ENCODE measurements around the gene NME4.
"Not testable (repeated sequence)": the region's sequence is repeated elsewhere in the genome, so short reads cannot be mapped to it uniquely, and the experiment has no call there.

NME4 gene

DNA sequence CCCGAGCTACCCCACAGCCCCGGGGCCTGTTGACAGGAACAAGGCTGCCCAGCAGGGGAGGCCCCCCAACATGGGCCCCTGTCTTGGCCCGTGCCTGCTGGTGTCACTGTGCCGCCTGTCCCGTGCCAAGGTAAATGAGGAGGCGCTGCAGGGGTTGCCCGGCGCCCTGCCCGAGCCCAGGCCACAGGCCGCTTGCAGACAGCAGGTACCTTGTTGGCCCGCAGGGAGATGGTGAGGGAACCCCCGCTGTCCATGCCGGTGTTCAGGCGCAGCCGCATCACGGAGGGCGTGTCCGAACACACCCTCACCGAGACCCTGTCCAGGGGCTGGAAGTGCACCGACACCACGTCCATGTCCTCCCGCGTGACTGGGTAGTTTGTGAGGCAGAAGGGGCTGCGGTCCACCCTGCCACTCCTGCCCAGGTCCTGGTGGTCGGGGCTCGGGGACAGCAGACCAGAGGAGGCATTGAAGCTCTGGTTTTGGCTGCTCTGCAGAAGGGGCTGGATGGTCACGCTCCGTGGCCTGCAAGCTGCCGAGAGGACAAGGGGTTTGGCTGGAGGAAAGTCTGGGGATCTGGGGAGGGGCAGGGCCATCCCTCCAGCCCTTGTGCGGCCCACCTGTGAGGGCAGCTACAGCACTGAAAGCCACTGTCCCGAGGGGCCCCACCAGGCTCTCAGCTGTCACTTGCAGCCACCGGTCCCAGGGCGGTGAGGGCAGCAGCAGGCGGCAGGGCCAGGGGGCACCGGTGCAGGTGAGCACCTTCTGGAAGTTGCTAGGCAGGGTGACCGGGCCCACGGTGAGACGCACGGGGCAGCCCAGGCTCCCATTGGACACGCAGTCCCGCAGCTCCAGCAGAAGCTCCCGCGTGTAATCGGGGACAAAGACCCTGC, 20.8 kb upstream of the NME4 start:
- no peak for DNase-seq (ENCODE audit: low read depth in 3 of 3, low spot score in 1 of 3)

DNA sequence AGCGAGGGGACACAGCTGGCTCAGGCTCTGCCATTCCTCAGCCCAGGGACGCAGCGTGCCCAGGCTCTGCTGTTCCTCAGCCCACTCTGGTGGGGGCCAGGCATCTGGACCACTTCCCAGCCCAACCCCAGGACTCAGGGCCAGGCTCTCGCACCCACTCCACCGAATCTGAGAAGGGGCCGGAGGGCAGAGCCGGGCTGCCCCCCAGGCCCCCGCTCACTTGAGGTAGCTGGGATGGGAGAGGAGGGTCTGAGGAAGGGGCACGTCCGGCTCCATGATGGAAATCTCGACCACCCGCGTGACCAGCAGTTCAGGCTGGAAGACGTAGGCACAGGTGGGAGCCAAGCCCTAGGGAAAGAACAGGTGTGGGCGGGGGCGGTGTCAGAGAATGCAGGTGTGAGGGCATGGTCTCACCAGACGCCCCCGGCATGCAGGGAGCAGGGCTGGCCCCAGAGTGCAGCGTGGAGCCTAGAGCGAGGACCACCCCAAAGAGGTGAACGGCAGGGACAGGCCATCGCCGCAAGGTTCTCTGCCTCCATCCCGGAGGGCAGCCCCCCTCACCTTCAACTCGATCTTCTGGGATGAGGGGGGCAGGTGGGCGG, 20.1 kb upstream of the NME4 start:
- no peak for DNase-seq (ENCODE audit: low read depth in 3 of 3, low spot score in 1 of 3)

DNA sequence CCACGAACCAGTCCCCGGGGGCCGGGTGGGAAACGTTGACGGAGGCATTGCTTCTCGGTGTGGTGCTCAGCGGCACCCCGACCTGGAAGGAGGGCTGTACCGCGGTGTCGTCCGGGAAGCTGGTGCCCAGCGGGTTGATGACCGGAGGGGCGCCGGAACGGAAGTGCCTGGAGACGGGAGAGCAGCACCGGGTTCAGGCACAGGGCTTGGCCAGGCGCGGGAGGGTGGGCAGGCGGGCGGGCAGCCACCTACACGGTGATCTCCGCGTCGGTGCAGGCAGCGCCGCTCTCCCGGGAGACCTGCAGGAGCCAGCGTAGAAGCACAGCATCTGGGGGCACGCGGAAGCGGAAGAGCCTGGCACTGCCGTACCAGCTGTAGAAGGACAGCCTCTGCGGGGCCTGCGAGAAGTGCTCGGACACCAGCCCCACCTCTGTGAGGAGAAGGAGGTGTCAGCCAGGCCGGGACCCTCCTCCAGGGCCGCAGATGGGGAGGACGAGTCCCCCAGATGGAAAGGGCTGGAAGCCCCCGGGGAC, 19.5 kb upstream of the NME4 start:
- no peak for DNase-seq (ENCODE audit: low read depth in 3 of 3, low spot score in 1 of 3)

DNA sequence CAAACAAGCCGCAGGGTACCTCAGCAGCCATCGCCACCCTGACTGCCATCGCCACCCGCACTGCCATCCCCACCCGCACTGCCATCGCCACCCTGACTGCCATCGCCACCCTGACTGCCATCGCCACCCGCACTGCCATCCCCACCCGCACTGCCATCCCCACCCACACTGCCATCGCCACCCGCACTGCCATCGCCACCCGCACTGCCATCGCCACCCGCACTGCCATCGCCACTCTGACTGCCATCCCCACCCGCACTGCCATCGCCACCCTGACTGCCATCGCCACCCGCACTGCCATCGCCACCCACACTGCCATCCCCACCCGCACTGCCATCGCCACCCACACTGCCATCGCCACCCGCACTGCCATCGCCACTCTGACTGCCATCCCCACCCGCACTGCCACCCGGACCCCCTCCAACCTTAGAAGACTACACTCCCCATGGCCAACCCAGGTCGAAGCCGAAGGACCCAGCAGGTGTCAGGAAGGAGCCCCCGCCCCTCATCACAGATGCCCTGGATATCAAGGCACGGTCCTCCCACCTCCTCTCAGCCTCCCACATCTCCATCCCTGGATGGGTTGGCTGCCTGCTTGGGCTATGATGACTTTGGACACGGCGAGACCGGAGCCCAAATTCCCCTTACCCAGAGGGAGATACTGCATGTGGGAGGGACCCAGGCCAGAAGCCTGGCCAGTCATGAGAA, 18.7 kb upstream of the NME4 start:
- DNase-seq (ENCODE audit: low read depth in 3 of 3, low spot score in 1 of 3), result not testable (repeated sequence)

DNA sequence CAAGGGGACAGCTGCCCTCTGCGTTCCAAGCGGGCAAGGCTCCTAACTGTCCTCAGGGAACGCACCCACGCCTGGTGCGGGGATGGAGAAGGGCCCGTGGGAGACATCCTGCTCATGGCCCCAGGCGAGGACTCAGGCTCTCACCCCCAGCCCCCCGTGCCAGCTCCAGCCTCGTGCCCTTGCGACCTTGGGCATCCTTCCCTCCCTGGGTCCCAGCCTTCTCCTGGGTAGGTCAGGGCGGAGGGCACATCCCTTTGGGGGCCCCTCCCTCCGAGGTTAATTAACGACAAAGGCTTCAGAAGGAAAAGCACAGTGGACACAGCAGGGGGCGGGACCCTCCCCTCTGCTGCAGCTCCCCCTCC, 18.2 kb upstream of the NME4 start:
- no peak for DNase-seq (ENCODE audit: low read depth in 3 of 3, low spot score in 1 of 3)

DNA sequence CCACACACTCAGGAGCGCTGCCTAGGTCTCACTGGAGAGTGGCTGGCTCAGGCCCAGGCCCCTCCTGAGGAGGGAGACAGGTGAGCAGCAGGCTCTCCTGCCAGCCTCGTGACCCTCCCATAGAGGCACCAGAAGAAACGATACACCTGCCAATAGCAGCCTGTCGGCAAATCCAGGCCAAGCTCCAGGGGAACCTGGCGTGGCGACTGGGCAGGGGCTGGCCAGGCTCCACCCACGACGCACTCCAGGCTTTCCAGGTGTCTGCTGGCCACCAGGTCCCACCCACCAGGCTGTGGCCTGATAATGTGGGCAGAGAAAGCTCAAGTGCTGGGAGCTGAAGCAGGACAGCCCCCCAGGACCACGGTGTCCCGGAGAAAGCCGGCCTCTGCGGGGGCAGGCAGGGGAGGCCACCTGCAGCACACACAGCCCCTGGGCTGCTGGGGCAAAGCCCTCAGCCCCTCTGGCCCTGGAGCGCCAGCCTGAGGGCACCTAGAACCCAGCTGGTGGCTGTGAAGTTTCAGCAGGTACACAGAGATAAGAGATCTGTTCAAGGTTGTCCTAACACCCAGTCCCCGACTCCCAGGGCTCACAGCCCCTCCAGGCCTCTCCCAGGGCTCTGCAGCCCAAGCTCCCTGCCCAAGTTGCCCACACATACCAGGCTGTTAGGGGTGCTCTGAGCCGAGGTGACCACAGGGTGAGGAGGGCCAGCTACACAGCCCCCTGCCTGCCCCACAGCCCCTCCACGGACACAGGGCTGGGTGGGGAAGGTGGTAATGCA, 17.6 kb upstream of the NME4 start:
- no peak for DNase-seq (ENCODE audit: low read depth in 3 of 3, low spot score in 1 of 3)

DNA sequence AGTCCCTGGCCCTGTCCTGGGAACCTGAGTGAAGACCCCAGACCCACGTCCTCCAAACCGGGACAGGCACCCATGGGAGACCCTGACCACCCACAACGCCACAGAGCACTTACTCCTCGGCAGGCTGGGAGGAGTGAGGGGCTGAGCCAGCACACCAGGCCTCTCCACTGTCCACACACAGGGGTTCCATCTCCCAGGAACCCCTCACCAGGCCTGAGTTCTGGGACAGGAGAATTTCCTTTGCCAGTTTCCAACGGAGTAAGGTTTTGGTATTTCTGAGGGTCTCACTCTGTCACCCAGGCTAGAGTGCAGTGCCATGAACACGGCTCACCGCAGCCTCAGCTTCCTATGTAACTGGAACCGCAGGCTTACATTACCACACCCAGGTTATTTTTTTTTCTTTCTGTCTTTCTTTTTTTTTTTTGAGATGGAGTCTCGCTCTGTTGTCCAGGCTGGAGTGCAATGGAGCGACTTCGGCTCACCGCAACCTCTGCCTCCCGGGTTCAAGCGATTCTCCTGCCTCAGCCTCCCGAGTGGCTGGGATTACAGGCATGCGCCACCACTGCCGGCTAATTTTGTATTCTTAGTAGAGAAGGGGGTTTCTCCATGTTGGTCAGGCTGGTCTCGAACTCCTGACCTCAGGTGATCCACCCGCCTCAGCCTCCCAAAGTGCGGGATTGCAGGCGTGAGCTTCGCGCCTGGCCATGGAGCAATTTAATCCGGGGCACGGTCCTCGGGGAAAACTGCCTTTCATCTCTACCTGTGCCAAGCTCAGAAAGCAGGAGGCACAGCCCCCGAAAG, 16.8 kb upstream of the NME4 start:
- no peak for DNase-seq (ENCODE audit: low read depth in 3 of 3, low spot score in 1 of 3)

DNA sequence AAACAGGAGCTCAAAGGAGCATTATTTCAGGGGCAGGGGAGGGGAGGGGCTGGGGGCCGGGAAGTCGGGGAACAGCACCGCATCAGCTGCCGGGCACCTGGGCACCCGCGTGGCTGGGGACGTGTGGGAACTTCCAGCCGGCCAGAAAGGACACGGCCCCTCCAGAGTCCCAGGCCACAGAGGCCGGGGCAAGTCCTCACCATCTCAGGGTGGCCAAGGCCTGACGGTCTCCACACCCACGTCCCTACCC, 16.3 kb upstream of the NME4 start:
- DNase-seq (ENCODE audit: low read depth in 3 of 3, low spot score in 1 of 3), result no peak

DNA sequence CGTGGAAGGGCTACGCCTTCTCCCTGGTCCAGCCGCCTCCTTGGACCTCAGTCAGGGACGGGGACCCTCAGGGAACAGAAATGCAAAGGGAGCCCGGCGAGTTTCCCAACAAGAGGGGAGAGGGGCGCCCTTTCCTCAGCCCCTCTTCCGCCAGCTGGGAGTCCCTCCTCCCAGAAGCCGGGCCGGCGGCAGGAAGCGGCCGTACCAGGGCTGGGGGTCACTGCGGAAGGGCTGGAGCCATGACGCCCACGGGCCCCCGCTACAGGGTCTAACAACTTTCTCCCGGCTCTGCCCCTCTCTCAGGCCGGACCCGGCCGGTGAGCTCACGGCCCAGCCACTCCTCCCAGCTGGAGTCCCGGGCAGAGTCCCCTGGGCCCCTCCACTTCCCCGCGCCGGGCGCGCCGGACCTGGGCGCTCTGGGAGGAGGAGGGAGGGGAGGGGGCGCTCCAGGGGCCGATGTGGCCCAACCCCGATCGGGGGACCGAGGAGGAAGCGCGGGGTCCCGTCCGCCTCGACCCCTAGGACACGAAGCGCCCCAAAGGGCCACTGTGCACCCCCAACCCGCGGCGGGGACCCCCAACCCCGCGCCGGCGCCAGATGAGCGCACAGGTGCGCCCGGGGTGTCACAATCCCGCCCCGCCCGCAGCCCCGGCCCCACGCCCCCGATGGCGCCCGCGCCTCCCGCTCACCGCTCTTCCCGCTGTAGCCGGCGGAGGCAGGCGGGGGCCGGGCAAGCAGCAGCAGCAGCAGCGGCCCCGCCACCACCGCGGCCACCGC, 15.8 kb upstream of the NME4 start:
- no peak for DNase-seq (ENCODE audit: low read depth in 3 of 3, low spot score in 1 of 3)

DNA sequence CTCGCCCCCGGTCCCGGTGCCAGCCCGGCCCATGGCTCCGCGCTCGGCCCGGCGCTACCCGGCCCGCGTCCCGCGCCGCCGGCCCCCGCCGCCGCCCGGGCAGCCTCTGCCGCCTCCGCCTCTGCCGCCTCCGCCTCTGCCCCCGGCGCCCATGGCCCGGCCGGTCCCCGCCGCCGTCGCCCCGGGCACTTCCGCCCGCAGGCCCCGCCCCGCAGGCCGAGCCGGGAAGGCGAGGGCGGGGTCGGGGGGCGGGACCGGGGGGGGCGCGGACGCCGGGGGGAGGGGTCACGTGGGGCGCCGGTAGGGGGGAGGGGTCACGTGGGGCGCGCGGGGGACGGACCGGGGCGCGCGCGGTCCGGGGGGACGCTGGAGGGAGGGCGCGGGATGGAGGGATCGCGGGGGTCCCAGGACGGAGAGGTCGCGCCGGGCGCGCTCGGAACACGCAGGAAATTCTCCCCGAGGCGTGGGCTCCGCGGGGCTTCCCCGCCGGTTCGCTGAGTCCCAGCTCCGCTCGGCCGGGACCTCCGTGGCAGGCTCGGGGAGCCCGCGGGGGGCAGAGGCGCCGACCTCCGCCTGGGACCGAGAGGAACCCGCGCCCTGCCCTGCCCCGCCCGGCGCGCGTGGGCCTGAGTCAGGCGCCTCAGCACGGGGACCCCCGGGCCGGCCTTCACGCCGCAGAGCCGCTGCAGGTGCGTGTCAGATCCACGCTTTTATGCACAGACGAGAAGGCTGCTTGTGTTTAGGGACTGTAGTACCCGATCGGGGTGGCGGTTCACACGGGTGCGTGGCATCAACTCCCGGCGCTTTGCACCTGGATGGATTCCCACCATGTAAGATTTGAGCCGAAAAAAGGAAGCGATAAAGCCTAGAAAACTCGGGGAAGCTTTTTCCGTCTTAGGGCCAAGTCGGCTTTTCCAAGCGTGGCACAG, 14.9 kb upstream of the NME4 start, which contains the start of gene PGAP6:
TSS of gene PGAP6 (minus strand) at position 190 of the 929 bp plus-strand sequence. CDS start at position 33, 157 bp downstream.
- peak in 1 of 3 donors; percentile 67 for DNase-seq (ENCODE audit: low read depth in 3 of 3, low spot score in 1 of 3)

DNA sequence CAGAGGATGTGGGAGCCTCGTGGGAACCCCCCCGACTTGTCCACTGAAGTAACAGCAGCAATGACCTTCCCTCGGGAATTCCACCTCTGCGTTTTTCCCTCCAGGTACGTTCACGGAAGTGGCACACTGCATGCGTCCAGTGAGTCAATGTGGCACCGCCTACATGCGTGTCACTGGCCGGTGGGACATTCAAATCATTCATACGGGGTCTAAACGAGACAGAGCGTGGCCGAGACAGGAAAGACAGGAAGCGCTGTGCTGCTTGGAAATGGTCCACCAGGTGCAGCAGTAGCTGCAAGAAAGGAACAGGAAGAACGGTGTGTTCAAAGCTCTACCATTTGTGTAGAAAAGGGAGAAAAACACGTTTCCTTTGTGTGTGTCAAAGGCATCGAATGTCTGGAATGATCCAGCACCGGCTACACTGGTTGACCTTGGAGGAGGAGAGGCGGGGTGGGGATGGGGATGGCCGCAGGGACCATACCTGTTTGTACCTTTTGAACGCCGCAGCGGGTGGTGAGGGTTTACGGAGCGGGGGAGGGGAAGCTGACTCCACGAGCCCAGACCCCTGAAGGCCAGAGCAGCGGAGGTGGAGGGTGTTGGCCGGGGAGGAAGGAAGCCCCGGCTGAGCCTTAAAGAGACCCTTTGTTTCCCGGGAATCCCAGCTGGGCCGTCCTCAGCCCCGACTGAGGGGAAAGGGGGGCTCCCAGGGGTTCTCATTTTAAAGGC, 13.5 kb upstream of the NME4 start:
- DNase-seq (ENCODE audit: low read depth in 3 of 3, low spot score in 1 of 3), result no peak

DNA sequence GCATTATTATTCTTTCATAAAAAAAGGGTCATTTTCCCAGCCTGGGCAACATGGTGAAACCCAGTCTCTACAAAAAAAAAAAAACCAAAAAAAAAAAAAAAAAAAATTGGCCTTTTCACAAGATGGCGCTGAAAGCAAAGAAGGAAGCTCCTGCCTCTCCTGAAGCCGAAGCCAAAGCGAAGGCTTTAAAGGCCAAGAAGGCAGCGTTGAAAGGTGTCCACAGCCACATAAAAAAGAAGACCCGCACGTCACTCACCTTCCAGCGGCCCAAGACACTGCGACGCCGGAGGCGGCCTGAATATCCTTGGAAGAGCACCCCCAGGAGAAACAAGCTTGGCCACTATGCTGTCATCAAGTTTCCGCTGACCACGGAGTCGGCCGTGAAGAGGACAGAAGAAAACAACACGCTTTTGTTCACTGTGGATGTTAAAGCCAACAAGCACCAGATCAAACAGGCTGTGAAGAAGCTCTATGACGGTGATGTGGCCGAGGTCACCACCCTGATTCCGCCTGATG, 10.3 kb upstream of the NME4 start:
- DNase-seq (ENCODE audit: low read depth in 3 of 3, low spot score in 1 of 3), result no peak

DNA sequence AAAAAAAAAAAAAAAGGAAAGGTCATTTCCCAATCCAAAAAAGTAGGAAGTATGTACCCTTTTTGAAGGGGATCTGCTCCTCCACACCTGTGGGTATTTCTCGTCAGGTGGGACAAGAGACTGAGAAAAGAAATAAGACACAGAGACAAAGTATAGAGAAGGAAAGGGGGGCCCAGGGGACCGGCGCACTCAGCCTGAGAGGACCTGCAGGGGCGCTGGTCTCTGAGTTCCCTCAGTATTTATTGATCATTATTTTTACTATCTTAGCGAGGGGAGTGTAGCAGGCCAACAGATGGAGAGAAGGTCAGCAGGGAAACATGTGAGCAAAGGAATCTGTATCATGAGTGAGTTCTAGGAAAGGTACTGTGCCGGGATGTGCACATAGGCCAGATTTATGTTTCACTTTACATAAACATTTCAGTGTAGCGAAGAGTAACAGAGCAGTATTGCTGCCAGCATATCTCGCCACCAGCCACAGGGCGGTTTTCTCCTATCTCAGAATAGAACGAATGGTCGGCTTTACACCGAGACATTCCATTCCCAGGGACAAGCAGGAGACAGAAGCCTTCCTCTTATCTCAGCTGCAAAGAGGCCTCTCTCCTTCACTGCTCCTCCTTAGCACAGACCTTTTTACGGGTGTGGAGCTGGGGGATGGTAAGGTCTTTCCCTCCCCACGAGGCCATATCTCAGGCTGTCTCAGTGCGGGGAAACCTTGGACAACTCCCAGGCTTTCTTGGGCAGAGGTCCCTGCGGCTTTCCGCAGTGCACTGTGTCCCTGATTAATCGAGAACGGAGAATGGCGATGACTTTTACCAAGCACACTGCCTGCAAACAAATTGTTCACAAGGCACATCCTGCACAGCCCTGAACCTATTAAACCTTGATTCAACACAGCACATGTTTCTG, 9.0 kb upstream of the NME4 start:
- not testable (repeated sequence) for DNase-seq (ENCODE audit: low read depth in 3 of 3, low spot score in 1 of 3)

DNA sequence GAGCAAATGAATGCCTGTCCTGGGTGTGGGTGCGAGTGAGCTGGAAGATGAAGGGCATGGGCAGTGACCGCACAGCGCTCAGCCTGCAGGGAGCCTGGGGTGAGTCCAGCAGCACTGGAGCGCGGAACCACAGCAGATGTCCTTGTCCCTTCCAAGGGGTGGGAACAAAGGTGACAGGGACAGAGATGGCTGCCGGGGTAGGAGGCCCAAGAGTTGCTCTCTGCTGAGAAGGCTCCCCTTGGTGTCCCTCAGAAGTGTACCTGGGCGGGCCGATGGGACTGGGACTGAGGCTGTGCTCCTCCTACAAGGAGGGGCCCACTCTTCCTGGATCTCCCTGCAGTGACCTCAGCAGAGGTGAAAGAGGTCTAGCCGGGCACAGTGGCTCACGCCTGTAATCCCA, 7.6 kb upstream of the NME4 start:
- no peak for DNase-seq (ENCODE audit: low read depth in 3 of 3, low spot score in 1 of 3)

DNA sequence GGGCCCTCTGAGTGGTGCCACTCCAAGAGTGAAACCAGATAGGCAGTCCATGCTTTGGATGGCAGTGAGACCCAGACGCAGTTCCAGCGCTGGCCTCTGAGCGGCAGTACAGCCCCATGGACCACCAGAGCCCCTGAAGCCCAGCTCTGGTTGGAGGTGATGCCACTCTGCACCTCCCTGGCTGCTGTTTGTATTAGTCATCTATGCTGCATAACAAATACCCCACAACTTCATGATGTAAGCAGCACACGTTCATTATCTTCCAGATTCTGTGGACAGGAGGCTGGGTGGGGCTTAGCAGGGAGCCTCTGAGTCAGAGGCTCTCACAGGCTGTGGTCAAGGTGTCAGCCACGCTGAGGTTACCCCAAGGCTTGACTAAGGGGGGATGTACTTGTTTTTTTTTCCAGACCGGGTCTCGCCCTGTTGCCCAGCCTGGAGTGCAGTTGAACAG, 5.1 kb upstream of the NME4 start:
- DNase-seq (ENCODE audit: low read depth in 3 of 3, low spot score in 1 of 3), result peak; percentile 25 to 59 (median 47)

DNA sequence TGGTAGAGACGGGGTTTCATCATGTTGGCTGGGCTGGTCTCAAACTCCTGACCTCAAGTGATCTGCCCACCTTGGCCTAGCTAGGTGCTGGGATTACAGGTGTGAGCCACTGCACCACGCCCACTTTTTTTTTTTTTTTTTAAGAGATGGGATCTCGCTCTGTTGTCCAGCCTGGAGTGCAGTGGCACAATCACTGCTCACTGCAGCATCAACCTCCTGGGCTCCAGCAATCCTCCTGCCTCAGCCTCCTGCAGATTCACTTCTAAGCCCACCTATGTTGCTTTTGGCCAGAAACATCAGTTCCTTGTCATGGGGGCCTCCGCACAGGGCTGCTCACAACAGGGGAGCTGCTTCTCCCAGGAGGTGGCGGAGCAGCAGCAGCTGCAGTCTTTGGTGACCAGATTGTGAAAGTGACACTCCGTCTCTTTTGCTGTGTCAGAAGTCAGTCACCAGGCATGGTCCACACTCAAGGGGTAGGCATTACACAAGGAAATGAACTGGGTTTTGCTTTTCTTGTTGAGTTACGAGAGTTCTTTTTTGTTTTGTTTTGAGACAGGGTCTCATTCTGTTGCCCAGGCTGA, 4.5 kb upstream of the NME4 start:
- DNase-seq (ENCODE audit: low read depth in 3 of 3, low spot score in 1 of 3), result no peak
